ENCODE measurements around the gene VSNL1.

The VSNL1 gene

GRCh38 chr2:17593445-17593840 is 52.9 kb downstream of the VSNL1 start:
- H3K9me3 ChIP-seq (ENCODE audit: control insufficient read depth, insufficient read depth, low read depth, low read length): no peaks in the 10 kb centered on the region
- CTCF ChIA-PET: no interaction called here
- H3K27ac ChIP-seq (ENCODE audit: extremely low read depth, low read depth, low read length): no peak overlapping the region
- no peaks in the 10 kb centered on the region for H3K36me3 ChIP-seq (ENCODE audit: control insufficient read depth in 2 of 2, insufficient read depth in 1 of 2, low read length in 2 of 2)
- POLR2A ChIA-PET: no interaction called here
- H3K4me3 ChIP-seq (ENCODE audit: low read depth, low read length): no peak overlapping the region
- TF ChIP-seq ZNF155 (tag by site-specific recombination; IDR thresholded peaks at IDR 0.05): no peak
- no peak for TF ChIP-seq EGR2 (tag by site-specific recombination; IDR thresholded peaks at IDR 0.05; ENCODE audit: low read depth)
- TF ChIP-seq ZNF521 (tag by site-specific recombination; IDR thresholded peaks at IDR 0.05): no peak
- TF ChIP-seq ZNF184 (tag by site-specific recombination; IDR thresholded peaks at IDR 0.05): no peak
- TF ChIP-seq ZNF544 (tag by site-specific recombination; IDR thresholded peaks at IDR 0.05): no peak
- TF ChIP-seq ZSCAN18 (tag by site-specific recombination; IDR thresholded peaks at IDR 0.05): no peak
- TF ChIP-seq ZNF473 (tag by site-specific recombination; IDR thresholded peaks at IDR 0.05): no peak
- no peak for TF ChIP-seq ZNF488 (tag by site-specific recombination; IDR thresholded peaks at IDR 0.05)
- no peak for TF ChIP-seq BCL11A (tag by site-specific recombination; IDR thresholded peaks at IDR 0.05; ENCODE audit: low read depth)
- TF ChIP-seq ZNF354C (tag by site-specific recombination; IDR thresholded peaks at IDR 0.05; ENCODE audit: borderline replicate concordance, low read depth): no peak
- no peak for TF ChIP-seq ZNF580 (tag by site-specific recombination; IDR thresholded peaks at IDR 0.05)
- no peaks in the 10 kb centered on the region for H3K4me1 ChIP-seq (ENCODE audit: control insufficient read depth, insufficient read depth, low read length)

GRCh38 chr2:17593841-17594491 is 53.5 kb downstream of the VSNL1 start:
- no peak overlapping the region for H3K27ac ChIP-seq (ENCODE audit: extremely low read depth, low read depth, low read length)
- no peak overlapping the region for H3K4me3 ChIP-seq (ENCODE audit: low read depth, low read length)
- CTCF ChIA-PET: interaction anchor here (0.7 kb wide), 1 partner anchor 619 kb away, joined by 4 read pairs; no protein-coding TSS in a partner anchor
- no peaks in the 10 kb centered on the region for H3K4me1 ChIP-seq (ENCODE audit: control insufficient read depth, insufficient read depth, low read length)
- POLR2A ChIA-PET: no interaction called here
- no peaks in the 10 kb centered on the region for H3K9me3 ChIP-seq (ENCODE audit: control insufficient read depth, insufficient read depth, low read depth, low read length)
- H3K36me3 ChIP-seq (ENCODE audit: control insufficient read depth in 2 of 2, insufficient read depth in 1 of 2, low read length in 2 of 2): no peaks in the 10 kb centered on the region
- TF ChIP-seq KLF8 (tag by site-specific recombination; IDR thresholded peaks at IDR 0.05): no peak
- TF ChIP-seq ZNF76 (tag by site-specific recombination; IDR thresholded peaks at IDR 0.05; ENCODE audit: borderline replicate concordance, low read depth): no peak
- no peak for TF ChIP-seq ZNF23 (tag by site-specific recombination; IDR thresholded peaks at IDR 0.05; ENCODE audit: borderline replicate concordance)
- no peak for TF ChIP-seq ZNF302 (tag by site-specific recombination; IDR thresholded peaks at IDR 0.05; ENCODE audit: low read depth)
- no peak for TF ChIP-seq ZNF639 (tag by site-specific recombination; IDR thresholded peaks at IDR 0.05)
- TF ChIP-seq AEBP2 (tag by site-specific recombination; IDR thresholded peaks at IDR 0.05; ENCODE audit: borderline replicate concordance): no peak
- TF ChIP-seq OSR2 (tag by site-specific recombination; IDR thresholded peaks at IDR 0.05): no peak
- TF ChIP-seq TRIM28 (IDR thresholded peaks at IDR 0.05; ENCODE audit: borderline replicate concordance, low read length): no peak
- no peak for TF ChIP-seq ZBTB6 (tag by site-specific recombination; IDR thresholded peaks at IDR 0.05)
- no peak for TF ChIP-seq ZNF274 (IDR thresholded peaks at IDR 0.05; ENCODE audit: low read length)
- no peak for TF ChIP-seq ZNF274 (tag by site-specific recombination; IDR thresholded peaks at IDR 0.05; ENCODE audit: borderline replicate concordance)
- no peak for TF ChIP-seq ZNF521 (tag by site-specific recombination; IDR thresholded peaks at IDR 0.05)
- TF ChIP-seq CTCF (tag by site-specific recombination; IDR thresholded peaks at IDR 0.05): no peak
- no peak for TF ChIP-seq ZNF433 (tag by site-specific recombination; IDR thresholded peaks at IDR 0.05; ENCODE audit: low read depth)
- TF ChIP-seq ZNF10 (tag by site-specific recombination; IDR thresholded peaks at IDR 0.05): no peak
- TF ChIP-seq MYNN (tag by site-specific recombination; IDR thresholded peaks at IDR 0.05; ENCODE audit: borderline replicate concordance): no peak
- no peak for TF ChIP-seq ZNF423 (tag by site-specific recombination; IDR thresholded peaks at IDR 0.05)
- TF ChIP-seq ZNF792 (tag by site-specific recombination; IDR thresholded peaks at IDR 0.05): no peak

Data from HEK293 (cell line).